ENCODE data around the gene CNOT8. TPM values are rescaled to one million over a fixed set of nuclear protein-coding genes. Genes with fewer than 3 reads are reported as not detected.
"Not testable (repeated sequence)": the region's sequence is repeated elsewhere in the genome, so short reads cannot be mapped to it uniquely, and the experiment has no call there.

CNOT8 gene
- total RNA-seq, 1 donor: 60.5 TPM

DNA sequence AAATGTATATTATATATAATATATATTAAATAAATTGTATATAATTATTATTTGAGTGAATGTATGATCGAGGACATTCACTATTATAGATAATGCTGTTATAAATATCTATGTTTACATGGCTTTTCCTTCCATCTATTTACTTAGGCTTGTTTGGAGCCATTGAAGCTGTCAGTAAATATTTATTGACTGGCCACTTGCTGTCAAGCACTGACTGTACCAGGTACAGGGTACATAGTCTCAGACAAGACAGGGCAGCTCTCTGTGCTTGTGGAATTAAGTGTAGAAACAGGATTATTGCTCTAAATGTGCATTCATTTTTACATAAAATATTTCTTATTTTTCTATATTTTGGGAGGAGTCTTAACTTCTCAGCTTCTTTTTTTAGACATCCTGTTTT lies 24.4 kb upstream of the CNOT8 start:
- TF ChIP-seq, protein P1, sequence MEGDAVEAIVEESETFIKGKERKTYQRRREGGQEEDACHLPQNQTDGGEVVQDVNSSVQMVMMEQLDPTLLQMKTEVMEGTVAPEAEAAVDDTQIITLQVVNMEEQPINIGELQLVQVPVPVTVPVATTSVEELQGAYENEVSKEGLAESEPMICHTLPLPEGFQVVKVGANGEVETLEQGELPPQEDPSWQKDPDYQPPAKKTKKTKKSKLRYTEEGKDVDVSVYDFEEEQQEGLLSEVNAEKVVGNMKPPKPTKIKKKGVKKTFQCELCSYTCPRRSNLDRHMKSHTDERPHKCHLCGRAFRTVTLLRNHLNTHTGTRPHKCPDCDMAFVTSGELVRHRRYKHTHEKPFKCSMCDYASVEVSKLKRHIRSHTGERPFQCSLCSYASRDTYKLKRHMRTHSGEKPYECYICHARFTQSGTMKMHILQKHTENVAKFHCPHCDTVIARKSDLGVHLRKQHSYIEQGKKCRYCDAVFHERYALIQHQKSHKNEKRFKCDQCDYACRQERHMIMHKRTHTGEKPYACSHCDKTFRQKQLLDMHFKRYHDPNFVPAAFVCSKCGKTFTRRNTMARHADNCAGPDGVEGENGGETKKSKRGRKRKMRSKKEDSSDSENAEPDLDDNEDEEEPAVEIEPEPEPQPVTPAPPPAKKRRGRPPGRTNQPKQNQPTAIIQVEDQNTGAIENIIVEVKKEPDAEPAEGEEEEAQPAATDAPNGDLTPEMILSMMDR (IDR thresholded peaks at IDR 0.05; ENCODE audit: insufficient read depth, low read depth, low read length): no peak
- H3K4me3 ChIP-seq (ENCODE audit: low read depth, low read length): no peak overlapping the region
- DNase-seq (ENCODE audit: low read depth): no peak

DNA sequence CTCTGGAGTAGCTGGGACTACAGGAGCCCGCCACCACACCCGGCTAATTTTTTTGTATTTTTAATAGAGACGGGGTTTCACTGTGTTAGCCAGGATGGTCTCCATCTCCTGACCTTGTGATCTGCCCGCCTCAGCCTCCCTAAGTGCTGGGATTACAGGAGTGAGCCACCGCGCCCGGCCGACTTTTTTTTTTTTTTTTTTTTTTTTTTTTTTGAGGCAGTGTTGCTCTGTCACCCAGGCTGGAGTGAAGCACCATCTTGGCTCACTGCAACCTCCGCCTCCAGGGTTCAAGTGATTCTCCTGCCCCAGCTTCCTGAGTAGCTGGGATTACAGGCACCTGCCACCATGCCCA lies 22.8 kb upstream of the CNOT8 start:
- not testable (repeated sequence) for H3K4me3 ChIP-seq (ENCODE audit: low read depth, low read length); DNase-seq (ENCODE audit: low read depth)

DNA sequence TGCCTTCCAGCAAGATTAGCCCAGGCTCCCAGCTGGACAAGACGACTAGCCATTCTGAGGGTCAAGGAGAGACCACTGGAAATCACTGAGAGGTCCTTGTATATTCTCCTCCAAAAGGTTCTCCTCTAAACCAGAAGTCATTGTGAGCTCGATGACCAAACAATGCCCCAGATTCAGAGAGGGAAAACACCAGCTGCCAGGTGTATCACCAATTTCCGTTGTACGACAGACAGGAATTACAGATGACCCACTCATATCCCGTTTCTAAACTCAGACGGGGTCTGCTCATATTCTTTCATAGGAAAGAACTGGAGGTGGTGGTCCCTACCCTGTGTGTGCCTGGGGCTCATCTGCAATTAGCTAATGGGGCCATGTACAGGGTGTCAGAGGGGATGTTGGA lies 22.2 kb upstream of the CNOT8 start:
- TF ChIP-seq, protein P1 (IDR thresholded peaks at IDR 0.05; ENCODE audit: insufficient read depth, low read depth, low read length): no peak
- H3K4me3 ChIP-seq (ENCODE audit: low read depth, low read length): no peak overlapping the region
- no peak for DNase-seq (ENCODE audit: low read depth)

GRCh38 chr5:154837009-154837901 lies 21.2 kb upstream of the CNOT8 start:
- no peak overlapping the region for H3K4me3 ChIP-seq (ENCODE audit: low read depth, low read length)
- no peak for DNase-seq (ENCODE audit: low read depth)
- TF ChIP-seq, protein P1 (IDR thresholded peaks at IDR 0.05; ENCODE audit: insufficient read depth, low read depth, low read length): no peak

DNA sequence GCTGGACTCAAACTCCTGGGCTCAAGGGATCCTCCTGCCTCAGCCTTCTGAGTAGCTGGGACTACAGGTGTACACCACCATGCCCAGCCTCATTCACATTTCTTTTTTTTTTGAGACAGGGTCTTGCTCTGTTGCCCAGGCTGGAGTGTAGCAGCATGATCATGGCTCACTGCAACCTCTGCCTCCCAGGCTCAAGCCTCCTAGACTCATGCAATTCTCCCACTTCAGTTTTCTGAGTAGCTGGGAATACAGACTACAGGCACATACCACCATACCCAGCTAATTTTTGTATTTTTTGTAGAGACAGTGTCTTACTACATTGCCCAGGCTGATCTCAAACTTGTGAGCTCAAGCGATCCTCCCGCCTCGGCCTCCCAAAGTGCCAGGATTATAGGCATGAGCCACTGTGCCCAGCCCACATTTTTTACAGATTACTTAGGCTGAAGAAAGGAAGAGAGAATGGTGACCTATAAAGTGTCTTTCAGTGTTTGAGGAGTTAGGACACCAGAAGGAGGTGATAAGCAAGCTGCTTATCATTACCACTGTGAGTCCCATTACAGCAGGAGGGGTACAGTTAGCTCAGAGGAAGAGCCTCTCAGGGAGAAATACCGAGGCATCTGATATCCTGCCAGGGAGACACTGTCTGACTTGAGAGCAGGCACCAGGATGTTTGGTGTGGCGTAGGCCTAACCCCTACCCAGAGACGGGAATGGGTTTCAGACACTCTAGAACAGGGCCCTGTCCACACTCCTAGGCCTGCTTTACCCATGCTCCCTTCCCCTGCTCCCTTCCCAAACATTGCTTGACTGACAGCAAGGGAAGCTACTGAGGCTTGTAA lies 17.8 kb upstream of the CNOT8 start:
- TF ChIP-seq, protein P1 (IDR thresholded peaks at IDR 0.05; ENCODE audit: insufficient read depth, low read depth, low read length): no peak
- DNase-seq (ENCODE audit: low read depth): no peak
- no peak overlapping the region for H3K4me3 ChIP-seq (ENCODE audit: low read depth, low read length)

DNA sequence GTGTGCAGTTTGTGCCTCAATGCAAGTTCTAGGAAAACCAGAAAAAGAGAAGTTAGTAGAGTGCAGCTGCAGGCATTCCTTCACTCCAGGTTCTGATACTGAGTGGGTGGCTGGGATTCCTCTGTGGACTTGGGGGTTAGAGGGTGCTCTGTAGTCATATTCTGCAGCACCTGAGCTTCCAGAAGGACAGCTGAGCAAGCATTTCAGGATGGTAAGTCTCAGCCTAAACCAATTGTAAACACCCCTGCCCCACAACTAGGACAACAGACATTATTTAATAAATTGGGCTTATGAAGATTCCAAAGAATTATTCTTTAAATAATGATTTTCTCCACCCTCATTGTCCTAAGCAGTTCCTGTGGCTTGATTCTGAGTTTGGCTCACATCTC lies 17.2 kb upstream of the CNOT8 start:
- TF ChIP-seq, protein P1 (IDR thresholded peaks at IDR 0.05; ENCODE audit: insufficient read depth, low read depth, low read length): no peak
- DNase-seq (ENCODE audit: low read depth): no peak
- no peak overlapping the region for H3K4me3 ChIP-seq (ENCODE audit: low read depth, low read length)

All from fibroblast of villous mesenchyme (primary cell).